GM21381 (cell line): Measurements from ENCODE around the gene GPR18.

ENCODE experiments used
- ATAC-seq: cut with Tn5 transposase; IDR thresholded peaks from one replicate; pipeline ENCODE4 v1.9.1; 2021; ENCODE audit warnings: mild to moderate bottlenecking, moderate library complexity; ENCODE audit not compliant: unreplicated experiment

Gene GPR18

DNA sequence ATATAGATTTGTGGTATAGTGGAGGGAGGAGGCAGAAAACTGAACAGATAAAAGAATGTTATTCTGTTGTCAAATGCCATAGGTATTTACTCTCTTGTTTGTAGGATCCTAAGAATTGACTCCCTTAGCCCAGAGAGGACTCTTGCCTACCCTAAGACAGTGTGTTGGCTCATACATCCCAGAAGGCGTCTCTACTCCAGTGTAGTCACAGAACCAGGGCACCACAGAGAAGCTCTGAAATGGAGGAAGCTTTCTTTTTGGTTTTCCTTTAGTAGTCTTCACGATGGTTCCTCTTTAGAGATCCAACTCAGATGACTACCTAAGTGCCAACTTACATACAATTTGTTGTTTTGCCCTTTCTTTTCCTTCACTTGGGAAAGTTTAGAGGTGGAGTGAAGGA is 35.0 kb upstream of the GPR18 start:
- ATAC-seq: no peak

DNA sequence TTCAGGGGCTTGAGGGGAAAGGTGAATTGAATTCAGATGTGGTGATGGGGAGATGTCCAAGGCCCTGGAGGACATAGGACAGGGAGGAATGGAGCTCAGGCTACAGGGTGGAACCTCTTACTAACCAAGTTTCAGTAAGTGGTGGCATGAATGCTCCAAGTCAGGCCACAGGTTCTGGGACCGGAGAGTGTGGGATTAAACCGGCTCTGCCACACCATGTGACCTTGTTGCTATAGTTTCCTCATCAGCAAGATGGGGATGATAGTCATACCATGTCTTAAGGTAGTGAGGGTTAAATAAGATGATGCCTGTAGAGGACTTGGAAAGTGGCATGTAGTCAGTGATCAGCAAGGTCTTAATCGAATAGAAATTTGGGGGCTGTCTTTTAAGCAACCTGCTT is 32.7 kb upstream of the GPR18 start:
- ATAC-seq: no peak

GRCh38 chr13:99289674-99290337 is 31.6 kb upstream of the GPR18 start:
- ATAC-seq: no peak

- no peak for ATAC-seq
These were observed 31.1 kb upstream of the GPR18 start for GRCh38 chr13:99289271-99289670.

DNA sequence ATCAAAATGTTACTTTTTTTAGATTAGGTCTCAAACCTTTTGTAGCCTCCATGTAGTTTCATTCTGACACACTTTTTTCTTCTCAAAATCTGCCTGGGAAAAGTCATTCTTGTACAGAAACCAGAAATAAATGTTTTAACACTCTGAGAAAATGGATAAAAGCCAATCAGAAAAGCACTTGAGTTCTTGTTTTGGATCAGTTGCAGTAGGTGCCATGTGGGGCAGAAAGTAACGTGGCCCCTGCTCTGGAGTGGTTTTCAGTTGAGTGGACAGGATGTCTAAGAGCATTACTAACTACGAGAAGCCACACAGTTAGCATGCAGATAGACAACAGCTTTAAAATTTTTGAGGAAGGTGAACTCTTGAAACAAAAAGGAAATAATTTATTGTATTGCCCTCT is 29.9 kb upstream of the GPR18 start:
- ATAC-seq: peak; percentile 82

DNA sequence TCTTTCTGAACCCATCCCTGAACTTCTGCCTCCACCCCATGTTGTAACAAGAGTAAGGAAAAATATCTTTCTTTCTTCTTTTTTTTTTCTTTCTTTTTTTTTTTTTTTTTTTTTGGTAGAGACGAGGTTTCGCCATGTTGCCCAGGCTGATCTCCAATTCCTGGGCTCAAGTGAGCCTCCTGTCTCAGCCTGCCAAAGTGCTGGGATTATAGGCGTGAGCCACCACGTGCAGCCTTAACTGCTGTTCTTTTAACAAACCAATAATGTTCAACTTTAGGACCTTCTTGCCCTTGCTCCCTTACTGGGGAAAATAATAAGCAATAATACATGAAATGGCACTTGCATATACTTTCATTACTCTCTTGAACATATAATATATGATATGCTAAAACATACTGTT is 29.4 kb upstream of the GPR18 start:
- ATAC-seq: no peak

DNA sequence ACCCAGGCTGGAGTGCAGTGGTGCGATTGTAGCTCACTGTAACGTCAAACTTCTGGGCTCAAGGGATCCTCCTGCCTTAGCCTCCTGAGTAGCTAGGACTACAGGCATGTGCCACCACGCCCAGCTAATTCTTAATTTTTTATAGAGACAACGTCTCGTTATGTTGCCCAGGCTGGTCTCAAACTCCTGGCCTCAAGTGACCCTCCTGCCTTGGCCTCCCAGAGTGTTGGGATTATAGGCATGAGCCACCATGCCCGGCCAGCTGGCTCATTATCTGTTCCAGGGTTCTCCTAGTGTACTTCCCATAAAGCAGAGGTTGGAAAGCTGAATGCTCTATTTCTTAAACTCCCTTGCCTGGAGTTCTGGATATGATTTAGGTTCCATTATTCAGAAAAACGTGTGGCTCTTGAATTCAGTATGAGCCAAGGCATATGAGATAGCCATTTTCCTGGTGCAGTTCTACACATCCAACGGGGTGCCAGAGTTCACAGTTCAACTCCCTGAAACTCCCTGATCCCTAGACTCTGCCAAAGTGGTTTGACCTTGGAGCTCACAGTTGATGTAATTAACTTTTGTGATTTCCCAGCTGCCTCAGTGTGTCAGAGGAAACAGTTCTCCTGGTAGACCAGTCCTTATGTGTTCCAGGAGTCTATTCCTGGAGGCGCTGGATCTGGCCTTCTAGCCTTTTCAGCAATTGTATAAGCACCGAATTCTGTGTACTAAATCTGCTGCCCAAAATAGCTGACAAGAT is 27.4 kb upstream of the GPR18 start:
- no peak for ATAC-seq

GRCh38 chr13:99282264-99283231 is 24.4 kb upstream of the GPR18 start:
- ATAC-seq: peak; percentile 63

DNA sequence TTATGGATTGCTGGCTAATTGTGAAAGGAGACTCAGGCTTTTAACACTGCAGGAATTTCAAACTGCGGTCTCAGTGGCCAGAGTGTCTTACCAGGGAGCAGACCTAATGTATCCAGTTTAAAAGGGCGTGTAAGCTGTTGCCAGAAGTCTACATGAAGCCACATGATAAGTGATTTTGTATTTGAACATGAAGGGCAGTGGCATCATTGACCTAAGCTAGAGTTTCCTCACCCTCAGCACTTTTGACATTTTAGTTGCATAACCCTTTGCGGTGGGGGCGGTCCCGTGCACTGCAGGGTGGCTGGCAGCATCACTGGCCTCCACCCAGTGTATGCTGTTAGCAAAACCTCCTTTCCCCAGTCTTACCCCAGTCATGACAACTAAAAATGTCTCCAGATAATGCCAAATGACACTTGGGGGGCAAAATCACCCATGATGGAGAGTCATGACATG is 23.7 kb upstream of the GPR18 start:
- ATAC-seq: peak; percentile 60

GRCh38 chr13:99280166-99280565 is 22.0 kb upstream of the GPR18 start:
- no peak for ATAC-seq

- no peak for ATAC-seq
These were observed 21.5 kb upstream of the GPR18 start for GRCh38 chr13:99279637-99280036.

- no peak for ATAC-seq
These were observed 20.7 kb upstream of the GPR18 start for GRCh38 chr13:99278843-99279242.

- no peak for ATAC-seq
These were observed 20.0 kb upstream of the GPR18 start for GRCh38 chr13:99278200-99278599.

GRCh38 chr13:99277629-99278028 is 19.4 kb upstream of the GPR18 start:
- ATAC-seq: no peak

DNA sequence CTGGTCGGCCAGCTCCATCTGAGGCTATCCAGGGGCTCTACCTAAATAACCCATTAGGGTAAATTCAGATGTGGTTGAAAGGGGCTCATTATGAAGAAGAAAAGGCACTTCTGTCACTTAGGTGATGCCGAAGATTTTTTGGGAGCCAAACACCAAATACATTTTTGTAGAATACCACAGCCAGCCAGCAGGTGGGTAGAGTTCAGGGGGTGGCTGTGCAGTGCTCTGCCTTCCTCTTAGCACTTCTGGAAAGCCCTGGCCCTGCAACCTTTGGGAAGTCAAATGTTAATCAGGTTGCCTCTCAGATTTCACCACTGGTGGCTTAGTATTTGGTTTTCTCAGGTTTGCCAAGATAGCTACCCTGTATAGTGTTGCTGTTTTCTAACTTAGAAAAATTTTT is 18.5 kb upstream of the GPR18 start:
- no peak for ATAC-seq

DNA sequence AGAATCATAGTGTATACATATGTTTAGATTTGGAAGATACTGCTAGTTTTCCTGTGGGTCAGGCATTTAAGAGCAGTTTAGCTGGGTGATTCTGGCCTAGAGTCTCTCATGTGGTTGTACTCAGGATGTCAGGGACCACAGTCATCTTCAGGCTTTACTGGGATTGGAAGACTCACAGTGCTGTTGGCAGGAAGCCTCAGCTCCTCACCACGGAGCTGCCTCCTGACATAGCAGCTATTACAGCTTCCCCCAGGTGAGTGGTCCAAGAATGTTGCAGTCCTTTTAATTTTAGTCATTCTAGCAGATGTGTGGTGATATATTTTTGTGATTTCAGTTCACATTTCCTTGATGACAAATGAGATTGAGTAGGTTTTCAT is 16.9 kb upstream of the GPR18 start:
- no peak for ATAC-seq

- no peak for ATAC-seq
These were observed 14.9 kb upstream of the GPR18 start for GRCh38 chr13:99273128-99273527.

- no peak for ATAC-seq
These were observed 14.3 kb upstream of the GPR18 start for GRCh38 chr13:99272481-99272880.

GRCh38 chr13:99271249-99271648 is 13.1 kb upstream of the GPR18 start:
- ATAC-seq: no peak

GRCh38 chr13:99270518-99270917 is 12.3 kb upstream of the GPR18 start:
- no peak for ATAC-seq

DNA sequence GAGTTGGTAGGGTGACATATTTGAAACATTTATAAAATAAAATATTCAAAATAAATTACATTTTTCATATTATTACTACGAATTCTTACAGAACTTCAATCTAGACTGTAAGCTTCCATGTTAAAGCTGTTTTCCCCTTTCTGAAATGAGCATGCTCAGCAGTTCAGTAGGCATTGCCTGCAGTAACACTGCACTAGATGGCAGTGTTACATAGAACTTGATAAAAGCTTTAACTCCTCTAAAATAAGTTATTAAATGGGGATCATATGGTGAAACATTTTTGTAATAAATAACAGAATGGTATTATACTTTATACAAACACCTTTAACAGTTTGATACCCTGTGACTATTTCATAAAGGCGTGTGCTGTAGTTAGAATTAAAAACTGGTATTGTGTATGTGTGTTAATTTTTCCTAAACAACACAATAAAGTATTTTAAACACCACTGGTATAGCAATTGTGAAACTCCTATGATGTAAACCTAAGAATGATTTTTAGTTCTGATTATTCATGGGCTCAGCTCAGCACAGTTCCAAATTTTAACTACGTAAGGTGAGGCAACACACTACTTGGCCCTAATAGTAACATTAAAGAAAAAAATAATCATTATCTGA is 11.6 kb upstream of the GPR18 start:
- ATAC-seq: peak; percentile 65
